ENCODE results near the gene HLTF.
"Not testable (repeated sequence)": the region's sequence is repeated elsewhere in the genome, so short reads cannot be mapped to it uniquely, and the experiment has no call there.

Gene HLTF

GRCh38 chr3:149015393-149015792 lies 70.9 kb downstream of the HLTF start:
- DNase-seq = no peak

- no peak for DNase-seq
Measured at GRCh38 chr3:149013726-149014125, 72.6 kb downstream of the HLTF start.

GRCh38 chr3:149011676-149012075 lies 74.7 kb downstream of the HLTF start:
- DNase-seq = no peak

GRCh38 chr3:149010966-149011365 lies 75.4 kb downstream of the HLTF start:
- no peak for DNase-seq

- no peak for DNase-seq
Measured at GRCh38 chr3:149010504-149010951, 75.8 kb downstream of the HLTF start.

- no peak for DNase-seq
Measured at GRCh38 chr3:149009732-149010131, 76.6 kb downstream of the HLTF start.

- no peak for DNase-seq
Measured at GRCh38 chr3:149007567-149008257, 78.6 kb downstream of the HLTF start.

GRCh38 chr3:149005416-149005815 lies 80.9 kb downstream of the HLTF start:
- DNase-seq = no peak

GRCh38 chr3:149004622-149005021 lies 81.7 kb downstream of the HLTF start:
- DNase-seq = no peak

- DNase-seq = no peak
Measured at GRCh38 chr3:149003653-149004305, 82.6 kb downstream of the HLTF start.

- no peak for DNase-seq
Measured at GRCh38 chr3:149001727-149002126, 84.6 kb downstream of the HLTF start.

GRCh38 chr3:149000206-149000745 lies 86.1 kb downstream of the HLTF start:
- no peak for DNase-seq

GRCh38 chr3:148999806-149000205 lies 86.5 kb downstream of the HLTF start:
- DNase-seq = no peak

- DNase-seq = no peak
Measured at GRCh38 chr3:148998715-148999423, 87.5 kb downstream of the HLTF start.

- DNase-seq = no peak
Measured at GRCh38 chr3:148998297-148998696, 88.0 kb downstream of the HLTF start.

GRCh38 chr3:148997623-148998022 lies 88.7 kb downstream of the HLTF start:
- DNase-seq = no peak

GRCh38 chr3:148992635-148993255 lies 93.6 kb downstream of the HLTF start:
- no peak for DNase-seq

- DNase-seq = peak; percentile 77
Measured at GRCh38 chr3:148992027-148992634, 94.2 kb downstream of the HLTF start.

- peak; percentile 92 for DNase-seq
Measured at GRCh38 chr3:148991219-148992026, 94.9 kb downstream of the HLTF start, which contains the start of gene GYG1. GYG1 (plus strand) TSS chr3:148991540; CDS start chr3:148991641, 101 bp downstream.

GRCh38 chr3:148990236-148990635 lies 96.1 kb downstream of the HLTF start:
- no peak for DNase-seq

GRCh38 chr3:148987551-148987950 lies 98.8 kb downstream of the HLTF start:
- DNase-seq = not testable (repeated sequence)

GRCh38 chr3:148981273-148981672 lies 105.1 kb downstream of the HLTF start:
- DNase-seq = no peak

Data from activated effector memory CD4-positive, alpha-beta T cell treated with anti-CD3 and anti-CD28 coated beads, Interleukin-2, amount 50 U/mL, for 16 hours (primary cell).